Measurements from ENCODE around the gene ST6GALNAC6.

The ST6GALNAC6 gene

DNA sequence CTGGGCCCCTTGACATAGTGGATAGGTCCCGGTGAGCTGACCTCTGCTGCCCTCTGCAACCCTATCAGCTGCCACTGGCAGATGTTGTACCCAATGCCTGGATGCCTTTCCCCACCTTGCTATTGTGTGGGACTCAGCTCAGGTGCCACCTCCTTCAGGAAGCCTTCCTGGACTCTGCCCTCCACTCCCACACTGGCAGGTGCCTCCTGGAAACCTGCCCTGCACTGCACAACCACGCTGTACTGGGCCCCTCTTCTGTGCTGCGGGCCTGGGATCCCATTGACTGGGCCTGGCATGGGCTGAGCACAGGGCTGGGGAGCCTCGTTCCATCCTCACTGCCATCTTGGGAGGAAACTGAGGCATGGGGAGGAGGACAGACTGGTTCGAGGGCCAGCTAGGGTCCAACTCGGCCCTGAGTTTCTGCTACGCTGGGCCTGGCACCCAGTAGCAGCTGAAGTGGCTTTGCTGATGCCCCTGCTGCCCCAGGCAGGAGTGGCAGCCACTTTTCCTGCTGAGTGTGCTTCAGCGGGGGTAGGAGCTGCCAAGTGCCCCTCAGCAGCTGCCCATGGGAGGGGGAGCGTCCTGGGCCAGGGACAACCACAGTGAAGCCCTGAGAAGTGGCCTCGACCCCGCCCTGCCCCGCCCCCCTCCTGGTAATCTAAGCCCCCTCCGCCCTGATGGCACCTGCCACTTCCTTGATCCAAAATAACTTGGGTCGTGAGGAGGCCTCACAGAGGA lies 23.2 kb downstream of the ST6GALNAC6 start:
- H3K27me3 Mint-ChIP-seq (ENCODE audit: low read depth, poor library complexity): no peaks in the 10 kb centered on the region
- H3K27ac Mint-ChIP-seq: no peak overlapping the region
- no peak for DNase-seq

DNA sequence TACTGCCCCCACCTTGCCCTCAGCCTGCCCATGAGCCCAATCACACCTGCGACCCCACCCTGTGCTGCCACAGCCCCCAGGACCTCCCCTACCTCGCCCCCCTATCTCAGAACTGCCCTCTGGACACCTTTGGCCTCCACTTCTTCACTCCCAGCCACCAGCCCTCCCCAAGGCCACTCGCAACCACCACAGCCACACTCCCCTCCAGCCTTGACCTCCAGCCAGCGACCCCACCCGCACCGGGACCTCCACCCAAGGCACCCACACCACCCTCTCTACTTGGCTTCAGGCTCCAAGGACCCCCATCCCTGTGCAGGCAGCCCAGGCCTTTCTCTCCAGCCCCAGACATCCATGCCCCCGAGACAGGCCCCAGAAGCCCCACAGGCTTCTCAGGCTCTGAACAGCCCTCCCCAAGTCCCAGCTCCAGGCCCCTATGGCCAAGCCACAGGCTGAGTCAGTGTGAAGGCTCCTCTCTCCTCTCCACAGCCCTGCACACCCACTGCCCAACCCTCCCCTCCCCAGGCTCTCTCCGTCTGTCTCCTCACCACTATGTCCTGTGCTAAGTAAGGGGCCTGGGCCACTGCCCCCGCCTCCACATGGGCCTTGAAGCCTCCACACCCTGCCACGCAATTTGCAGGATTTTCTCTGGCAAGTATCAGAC lies 24.0 kb downstream of the ST6GALNAC6 start:
- Mint-ChIP-seq H3K9me3 (no peaks in the 10 kb centered on the region), H3K4me1 (peaks cover 56% of the 10 kb centered on the region), H3K27ac (peak overlapping the region; percentile 29), H3K27me3 (ENCODE audit: low read depth, poor library complexity) (no peaks in the 10 kb centered on the region), H3K4me3 (peak overlapping the region; percentile 49), H3K36me3 (ENCODE audit: low read depth) (peaks cover 5% of the 10 kb centered on the region)
- no peak for DNase-seq
- TF ChIP-seq, protein P1, sequence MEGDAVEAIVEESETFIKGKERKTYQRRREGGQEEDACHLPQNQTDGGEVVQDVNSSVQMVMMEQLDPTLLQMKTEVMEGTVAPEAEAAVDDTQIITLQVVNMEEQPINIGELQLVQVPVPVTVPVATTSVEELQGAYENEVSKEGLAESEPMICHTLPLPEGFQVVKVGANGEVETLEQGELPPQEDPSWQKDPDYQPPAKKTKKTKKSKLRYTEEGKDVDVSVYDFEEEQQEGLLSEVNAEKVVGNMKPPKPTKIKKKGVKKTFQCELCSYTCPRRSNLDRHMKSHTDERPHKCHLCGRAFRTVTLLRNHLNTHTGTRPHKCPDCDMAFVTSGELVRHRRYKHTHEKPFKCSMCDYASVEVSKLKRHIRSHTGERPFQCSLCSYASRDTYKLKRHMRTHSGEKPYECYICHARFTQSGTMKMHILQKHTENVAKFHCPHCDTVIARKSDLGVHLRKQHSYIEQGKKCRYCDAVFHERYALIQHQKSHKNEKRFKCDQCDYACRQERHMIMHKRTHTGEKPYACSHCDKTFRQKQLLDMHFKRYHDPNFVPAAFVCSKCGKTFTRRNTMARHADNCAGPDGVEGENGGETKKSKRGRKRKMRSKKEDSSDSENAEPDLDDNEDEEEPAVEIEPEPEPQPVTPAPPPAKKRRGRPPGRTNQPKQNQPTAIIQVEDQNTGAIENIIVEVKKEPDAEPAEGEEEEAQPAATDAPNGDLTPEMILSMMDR (IDR thresholded peaks at IDR 0.05): no peak

More for the DNA sequence above, 23.2 kb downstream of the ST6GALNAC6 start:
- H3K36me3 Mint-ChIP-seq (ENCODE audit: low read depth): peaks cover 7% of the 10 kb centered on the region
- TF ChIP-seq, protein P1 (IDR thresholded peaks at IDR 0.05): no peak
- H3K4me3 Mint-ChIP-seq: peak overlapping the region; percentile 79
- no peaks in the 10 kb centered on the region for H3K9me3 Mint-ChIP-seq
- H3K4me1 Mint-ChIP-seq: peaks cover 59% of the 10 kb centered on the region

DNA sequence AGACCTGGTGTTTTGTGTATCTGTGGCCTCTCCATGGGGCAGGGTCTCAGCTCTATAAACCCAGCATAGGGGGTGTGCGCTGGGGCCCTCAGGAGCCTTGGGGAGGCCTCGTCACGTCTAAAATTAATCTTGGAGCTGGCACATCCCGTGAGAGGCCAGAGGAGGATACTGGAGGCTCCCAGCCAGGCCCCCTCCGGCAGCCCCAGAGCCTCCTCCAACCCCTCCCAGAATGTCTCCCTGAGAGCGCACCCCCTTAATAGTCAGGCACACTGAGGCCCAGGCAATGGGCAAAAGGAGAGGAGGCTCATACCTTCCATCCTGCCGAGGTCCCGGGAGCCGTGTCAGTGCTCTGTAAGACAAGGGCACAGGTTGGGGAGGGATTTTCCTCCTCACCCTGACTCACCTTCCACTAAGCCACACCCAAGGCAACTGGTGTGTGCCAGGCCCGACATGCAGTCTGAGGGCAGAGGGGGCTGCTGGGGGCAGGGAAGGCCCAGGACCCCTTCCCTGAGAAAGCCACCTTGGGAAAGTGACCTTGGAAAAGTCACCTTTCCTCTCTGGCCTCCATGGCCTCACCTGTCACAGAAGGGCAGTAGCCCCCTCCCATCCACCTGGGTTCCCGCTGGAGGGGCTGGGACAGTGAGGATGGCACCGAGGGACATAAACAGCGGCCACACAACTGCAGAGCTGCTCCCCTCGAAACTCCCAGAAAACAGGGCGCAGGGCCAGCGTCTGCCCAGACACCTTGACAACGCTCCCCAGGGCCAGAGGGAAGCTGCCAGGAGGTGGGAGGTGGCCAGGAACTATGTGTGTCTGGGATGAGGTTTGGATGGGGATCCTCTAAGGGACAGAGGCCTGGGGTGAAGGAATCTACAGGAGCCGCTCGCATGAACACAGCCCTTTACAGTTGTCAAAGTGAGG lies 24.8 kb downstream of the ST6GALNAC6 start:
- H3K4me1 Mint-ChIP-seq: peaks cover 59% of the 10 kb centered on the region
- H3K36me3 Mint-ChIP-seq (ENCODE audit: low read depth): peaks cover 5% of the 10 kb centered on the region
- H3K27ac Mint-ChIP-seq: no peak overlapping the region
- H3K27me3 Mint-ChIP-seq (ENCODE audit: low read depth, poor library complexity): no peaks in the 10 kb centered on the region
- H3K4me3 Mint-ChIP-seq: no peak overlapping the region
- TF ChIP-seq, protein P1 (IDR thresholded peaks at IDR 0.05): no peak
- H3K9me3 Mint-ChIP-seq: no peaks in the 10 kb centered on the region
- DNase-seq: no peak

DNA sequence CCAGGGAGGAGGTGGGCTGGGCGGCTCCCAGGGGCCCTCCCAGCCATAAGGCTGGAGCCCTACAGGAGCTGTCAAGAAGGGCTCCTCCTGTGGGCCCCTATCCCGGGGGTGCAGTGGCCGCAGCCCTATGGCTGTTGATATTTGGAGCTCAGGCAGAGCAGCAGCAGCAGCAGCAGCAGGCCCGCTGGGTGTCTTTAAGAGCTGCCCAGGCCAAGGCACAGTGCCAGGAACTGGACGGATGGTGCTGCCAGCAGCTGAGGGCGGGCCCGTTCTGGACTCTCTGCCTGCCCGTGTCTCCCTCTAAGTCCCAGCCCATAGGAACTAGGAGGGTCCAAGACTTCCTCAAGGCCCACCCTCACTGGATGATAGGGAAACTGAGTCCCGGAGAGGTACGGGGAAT lies 25.5 kb downstream of the ST6GALNAC6 start:
- H3K27me3 Mint-ChIP-seq (ENCODE audit: low read depth, poor library complexity): no peaks in the 10 kb centered on the region

DNA sequence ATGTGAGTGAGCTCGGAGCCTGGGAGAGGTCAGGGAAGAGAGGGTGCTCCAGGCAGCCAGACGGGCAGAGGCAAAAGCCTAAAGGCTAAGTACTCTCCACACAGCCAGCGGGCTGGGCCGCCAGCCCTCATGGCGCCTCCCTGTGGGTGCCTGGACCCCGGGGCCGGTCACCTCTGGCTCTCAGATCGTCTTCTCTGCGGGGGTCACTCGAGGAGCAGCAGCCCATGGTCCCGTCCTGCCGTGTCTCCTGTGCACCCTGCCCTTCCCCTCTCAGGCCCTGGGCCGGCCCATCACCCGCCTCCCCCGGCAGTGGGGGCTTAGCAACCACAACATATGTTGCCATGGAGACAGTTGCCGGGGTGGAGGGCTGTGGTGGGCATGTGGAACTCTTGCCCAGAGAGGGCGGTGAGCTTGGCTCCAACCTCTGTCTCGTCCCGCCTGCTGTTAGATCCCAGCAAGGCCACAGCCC lies 26.1 kb downstream of the ST6GALNAC6 start:
- Mint-ChIP-seq H3K4me3 (no peak overlapping the region), H3K27ac (no peak overlapping the region), H3K27me3 (ENCODE audit: low read depth, poor library complexity) (no peaks in the 10 kb centered on the region), H3K9me3 (no peaks in the 10 kb centered on the region), H3K4me1 (peaks cover 60% of the 10 kb centered on the region), H3K36me3 (ENCODE audit: low read depth) (peaks cover 5% of the 10 kb centered on the region)
- DNase-seq: peak; percentile 44
- TF ChIP-seq, protein P1 (IDR thresholded peaks at IDR 0.05): no peak

More for the DNA sequence above, 25.5 kb downstream of the ST6GALNAC6 start:
- H3K9me3 Mint-ChIP-seq: no peaks in the 10 kb centered on the region
- H3K4me1 Mint-ChIP-seq: peaks cover 60% of the 10 kb centered on the region
- no peak for DNase-seq
- no peak overlapping the region for H3K4me3 Mint-ChIP-seq
- H3K27ac Mint-ChIP-seq: no peak overlapping the region
- TF ChIP-seq, protein P1 (IDR thresholded peaks at IDR 0.05): no peak
- peaks cover 5% of the 10 kb centered on the region for H3K36me3 Mint-ChIP-seq (ENCODE audit: low read depth)
